SK-N-MC (cell line): ENCODE results near the gene CD69.

Source experiments
- EZH2 ChIP-seq: fragments of 200-600 bp; sonication (generic); IDR thresholded peaks from one replicate; pipeline ENCODE4 v1.6.1; 2017; ENCODE audit warnings: antibody characterized with exemption
- FOXP2 ChIP-seq: optimal IDR thresholded peaks from 2 replicates; pipeline ENCODE3; 2011; ENCODE audit warnings: mild to moderate bottlenecking, moderate library complexity; ENCODE audit not compliant: insufficient read depth; ENCODE audit errors: extremely low read length, control extremely low read depth
- POLR2AphosphoS5 ChIP-seq: IDR thresholded peaks from 2 replicates; pipeline ENCODE4 v1.6.1; 2012; ENCODE audit warnings: mild to moderate bottlenecking, low read depth, low read length, borderline replicate concordance

GRCh38 chr12:9750276-9751203 is 10.2 kb downstream of the CD69 start:
- TF ChIP-seq EZH2, result no peak
- no peak for TF ChIP-seq FOXP2
- TF ChIP-seq POLR2AphosphoS5, result no peak
